WTC11 (cell line): ENCODE results near the gene GRAMD1A. TPM values are rescaled to one million over a fixed set of nuclear protein-coding genes. Genes with fewer than 3 reads are reported as not detected.

Source experiments
- ATAC-seq: fragments of 200-7000 bp; cut with Tn5 transposase; 2 replicates; pipeline ENCODE4 v1.10.0; 2021; ENCODE audit warnings: mild to moderate bottlenecking, moderate library complexity
- CTCF ChIA-PET: fragments of 300-600 bp; sonication (Branson Sonifier 250); formaldehyde crosslinking; loops from one replicate; lab custom pipeline; 2021; ENCODE audit warnings: antibody characterized with exemption; lab: Charles Lee
- POLR2A ChIA-PET: fragments of 350-600 bp; sonication (Branson Sonifier 250); formaldehyde crosslinking; loops from one replicate; lab custom pipeline; 2021; ENCODE audit warnings: antibody characterized with exemption; lab: Charles Lee
- DNase-seq: peaks from one replicate; pipeline ENCODE4 v3.0.0; 2021; ENCODE audit warnings: low spot score
- H3K27ac Mint-ChIP-seq: 2 replicates; pipeline ENCODE4 v1.8.0; 2021; ENCODE audit warnings: mixed read lengths
- H3K27me3 Mint-ChIP-seq: 2 replicates; pipeline ENCODE4 v1.8.0; 2021; ENCODE audit warnings: low read depth, mild to moderate bottlenecking, moderate library complexity, mixed read lengths
- H3K36me3 Mint-ChIP-seq: 2 replicates; pipeline ENCODE4 v1.8.0; 2021; ENCODE audit warnings: mixed read lengths
- H3K4me1 Mint-ChIP-seq: 2 replicates; pipeline ENCODE4 v1.8.0; 2022; ENCODE audit warnings: mixed read lengths
- H3K4me3 Mint-ChIP-seq: 2 replicates; pipeline ENCODE4 v1.8.0; 2021; ENCODE audit warnings: mild to moderate bottlenecking, moderate library complexity, mixed read lengths
- H3K9me3 Mint-ChIP-seq: 2 replicates; pipeline ENCODE4 v1.8.0; 2021; ENCODE audit warnings: mixed read lengths
- ATF1 ChIP-seq: sonication (generic); formaldehyde crosslinking; IDR thresholded peaks from 2 replicates; pipeline ENCODE4 v1.8.1; 2023; ENCODE audit warnings: mild to moderate bottlenecking, moderate library complexity, missing genetic modification reagents
- ATF2 ChIP-seq: sonication (generic); formaldehyde crosslinking; IDR thresholded peaks from 2 replicates; pipeline ENCODE4 v1.8.1; 2022; ENCODE audit warnings: low read depth, missing genetic modification reagents, borderline replicate concordance
- CBFB ChIP-seq: sonication (generic); formaldehyde crosslinking; IDR thresholded peaks from 2 replicates; pipeline ENCODE4 v1.8.1; 2022; ENCODE audit warnings: mild to moderate bottlenecking, low read depth, missing genetic modification reagents
- CTCF ChIP-seq: fragments of 200-600 bp; IDR thresholded peaks from 2 replicates; pipeline ENCODE4 v1.8.0; 2022; ENCODE audit warnings: antibody characterized with exemption
- ETV6 ChIP-seq: sonication (generic); formaldehyde crosslinking; IDR thresholded peaks from 2 replicates; pipeline ENCODE4 v1.8.1; 2022; ENCODE audit warnings: mild to moderate bottlenecking, missing genetic modification reagents
- JAZF1 ChIP-seq: fragments of 250-450 bp; sonication (Bioruptor Pico); IDR thresholded peaks from 2 replicates; pipeline ENCODE4 v1.9.0; 2021; ENCODE audit warnings: moderate library complexity, mild to moderate bottlenecking, inconsistent platforms
- KAT7 ChIP-seq: sonication (generic); formaldehyde crosslinking; IDR thresholded peaks from 2 replicates; pipeline ENCODE4 v1.8.1; 2023; ENCODE audit warnings: missing genetic modification reagents, mild to moderate bottlenecking, borderline replicate concordance
- MAX ChIP-seq: sonication (generic); formaldehyde crosslinking; IDR thresholded peaks from 2 replicates; pipeline ENCODE4 v1.8.0; 2022; ENCODE audit warnings: mild to moderate bottlenecking, missing genetic modification reagents
- NFATC4 ChIP-seq: fragments of 250-450 bp; sonication (Bioruptor Pico); IDR thresholded peaks from 2 replicates; pipeline ENCODE4 v1.9.0; 2021; ENCODE audit warnings: mild to moderate bottlenecking
- NR3C1 ChIP-seq: sonication (generic); formaldehyde crosslinking; conservative IDR thresholded peaks from 2 replicates; pipeline ENCODE4 v1.8.1; 2023; ENCODE audit warnings: low read depth, mild to moderate bottlenecking, missing genetic modification reagents
- PRDM15 ChIP-seq: sonication (generic); formaldehyde crosslinking; IDR thresholded peaks from 2 replicates; pipeline ENCODE4 v1.8.0; 2022; ENCODE audit warnings: missing genetic modification reagents
- RELA ChIP-seq: sonication (generic); formaldehyde crosslinking; IDR thresholded peaks from 2 replicates; pipeline ENCODE4 v1.8.1; 2022; ENCODE audit warnings: missing genetic modification reagents, mild to moderate bottlenecking, borderline replicate concordance
- SMAD3 ChIP-seq: sonication (generic); formaldehyde crosslinking; IDR thresholded peaks from 2 replicates; pipeline ENCODE4 v1.8.0; 2022; ENCODE audit warnings: missing genetic modification reagents, mild to moderate bottlenecking, borderline replicate concordance
- ZMAT4 ChIP-seq: fragments of 250-450 bp; sonication (Bioruptor Pico); IDR thresholded peaks from 2 replicates; pipeline ENCODE4 v1.9.0; 2021; ENCODE audit warnings: mild to moderate bottlenecking
- ZNF121 ChIP-seq: sonication (generic); formaldehyde crosslinking; IDR thresholded peaks from 2 replicates; pipeline ENCODE4 v1.8.0; 2023; ENCODE audit warnings: missing genetic modification reagents
- ZNF263 ChIP-seq: sonication (generic); formaldehyde crosslinking; IDR thresholded peaks from 2 replicates; pipeline ENCODE4 v1.8.1; 2022; ENCODE audit warnings: low read depth, mild to moderate bottlenecking, moderate library complexity, missing genetic modification reagents
- ZNF396 ChIP-seq: fragments of 250-450 bp; sonication (Bioruptor Pico); IDR thresholded peaks from 2 replicates; pipeline ENCODE4 v1.8.0; 2021; ENCODE audit warnings: mild to moderate bottlenecking, moderate library complexity, borderline replicate concordance
- ZNF532 ChIP-seq: fragments of 250-450 bp; sonication (Bioruptor Pico); IDR thresholded peaks from 2 replicates; pipeline ENCODE4 v1.9.0; 2021; ENCODE audit warnings: mild to moderate bottlenecking, borderline replicate concordance
- total RNA-seq: library from RNA; stranded (reverse); gene quantifications from 3 replicates; pipeline ENCODE4 v1.2.3, GENCODE V29; 2021

Gene GRAMD1A
- total RNA-seq, 1 experiment from 2014 or later, result 389 TPM

- TF ChIP-seq CTCF (no peak), ZNF396 (CRISPR knock-in tag) (no peak), ETV6 (CRISPR knock-in tag) (no peak), MAX (CRISPR knock-in tag) (no peak), RELA (CRISPR knock-in tag) (no peak), KAT7 (CRISPR knock-in tag) (no peak), NFATC4 (CRISPR knock-in tag) (no peak), ZNF263 (no peak), SMAD3 (CRISPR knock-in tag) (no peak)
These were observed 25.5 kb upstream of the GRAMD1A start (continued) for GRCh38 chr19:34974646-34975045.

GRCh38 chr19:34975056-34975455, 25.1 kb upstream of the GRAMD1A start:
- no peak overlapping the region for H3K4me3 Mint-ChIP-seq
- no peak for TF ChIP-seq PRDM15
- TF ChIP-seq JAZF1 (CRISPR knock-in tag), result no peak
- CTCF ChIA-PET, result interaction anchor here (0.7 to 3.5 kb wide), 6 partner anchors 24 to 136 kb away, joined by 4 to 17 read pairs (median 6); partner anchors contain the start of gene GRAMD1A
- peaks cover 31% of the 10 kb centered on the region for H3K4me1 Mint-ChIP-seq
- H3K27me3 Mint-ChIP-seq, result peaks cover 13% of the 10 kb centered on the region
- DNase-seq (no peak), ATAC-seq (no peak)
- H3K9me3 Mint-ChIP-seq, result peaks cover 38% of the 10 kb centered on the region
- H3K36me3 Mint-ChIP-seq, result peaks cover 26% of the 10 kb centered on the region
- POLR2A ChIA-PET, result interaction anchor here (0.7 to 1.3 kb wide), 2 partner anchors 25 to 1079 kb away, joined by 3 to 5 read pairs; partner anchors contain the start of gene GRAMD1A
- no peak overlapping the region for H3K27ac Mint-ChIP-seq

- Mint-ChIP-seq H3K36me3 (peaks cover 14% of the 10 kb centered on the region), H3K4me3 (no peak overlapping the region), H3K4me1 (peaks cover 31% of the 10 kb centered on the region), H3K27ac (no peak overlapping the region), H3K27me3 (peaks cover 6% of the 10 kb centered on the region; the same call in 1 of the 2 replicates), H3K9me3 (peaks cover 28% of the 10 kb centered on the region)
- ChIA-PET CTCF (no interaction called here), POLR2A (no interaction called here)
- no peak for ATAC-seq
- no peak for DNase-seq
- TF ChIP-seq NR3C1 (no peak), ZNF532 (CRISPR knock-in tag) (no peak), MAX (CRISPR knock-in tag) (no peak), CBFB (CRISPR knock-in tag) (no peak), ATF2 (no peak), ZNF121 (no peak), ATF1 (CRISPR knock-in tag) (no peak), ZMAT4 (CRISPR knock-in tag) (no peak)
These were observed 23.5 kb upstream of the GRAMD1A start for GRCh38 chr19:34976611-34977010.
